ENCODE data around the gene PEDS1.

GRCh38 chr20:50130995-50131394 is 22.5 kb downstream of the PEDS1 start:
- TF ChIP-seq CTCF (IDR thresholded peaks at IDR 0.05), result no peak
- no peak for TF ChIP-seq POLR2A (IDR thresholded peaks at IDR 0.05)

All from testis (tissue), 2 donors.